Jurkat, Clone E6-1 (cell line): ENCODE measurements around the gene MRPS10.

ENCODE experiments used
- DNase-seq: peaks from one replicate; pipeline ENCODE4 v3.0.0-alpha.2; 2011; ENCODE audit warnings: low read depth, low spot score
- H3K4me3 ChIP-seq: 2 replicates; pipeline ENCODE4 v1.5.1; 2011; ENCODE audit warnings: mild to moderate bottlenecking, low read length, control low read depth, moderate library complexity

The MRPS10 gene

GRCh38 chr6:42158631-42159030, 59.0 kb downstream of the MRPS10 start:
- no peak for DNase-seq
- no peak overlapping the region for H3K4me3 ChIP-seq

- no peak for DNase-seq
- H3K4me3 ChIP-seq = no peak overlapping the region
These were observed 59.6 kb downstream of the MRPS10 start for GRCh38 chr6:42158011-42158410.
